CD14-positive monocyte (primary cell): ENCODE data around the gene SNPH. TPM values are rescaled to one million over a fixed set of nuclear protein-coding genes. Genes with fewer than 3 reads are reported as not detected.

Experiments used
- DNase-seq, 3 donors: peaks; one replicate each; pipeline ENCODE4 v3.0.0-alpha.2; 2011 to 2022
- H2AFZ ChIP-seq: 2 replicates; pipeline ENCODE4 v1.6.0; 2012; ENCODE audit warnings: mild to moderate bottlenecking, low read depth, low read length, inconsistent platforms; ENCODE audit not compliant: insufficient read depth, poor library complexity, severe bottlenecking
- H3K27ac ChIP-seq, 2 donors: 1 replicate in 1 of 2; 2 replicates in 1 of 2; pipeline ENCODE4 v1.5.1; 2012 to 2013; ENCODE audit warnings: low read length in 2 of 2, control low read depth in 1 of 2, inconsistent platforms in 1 of 2, low read depth in 1 of 2, mild to moderate bottlenecking in 1 of 2
- H3K27me3 ChIP-seq, 2 donors: one replicate each; pipeline versions ENCODE4 v1.6.0 to v1.6.1; 2011 to 2013; ENCODE audit warnings: low read length in 2 of 2; ENCODE audit not compliant: control insufficient read depth in 2 of 2, insufficient read depth in 2 of 2
- H3K36me3 ChIP-seq, 2 donors: replicated peaks in 1 of 2; 1 replicate in 1 of 2; 2 replicates in 1 of 2; pipeline versions ENCODE4 v1.5.1 to v1.6.1; 2012 to 2013; ENCODE audit warnings: low read length in 2 of 2, control low read depth in 1 of 2, inconsistent platforms in 1 of 2, mild to moderate bottlenecking in 1 of 2; ENCODE audit not compliant: insufficient read depth in 2 of 2, control insufficient read depth in 1 of 2
- H3K4me1 ChIP-seq, 2 donors: 1 replicate in 1 of 2; 2 replicates in 1 of 2; pipeline versions ENCODE4 v1.5.1 to v1.6.1; 2012 to 2013; ENCODE audit warnings: low read length in 2 of 2, control low read depth in 1 of 2, inconsistent platforms in 1 of 2, mild to moderate bottlenecking in 1 of 2, moderate library complexity in 1 of 2; ENCODE audit not compliant: insufficient read depth in 2 of 2, control insufficient read depth in 1 of 2
- H3K4me2 ChIP-seq: replicated peaks from 2 replicates; pipeline ENCODE3; 2012; ENCODE audit warnings: low read length, moderate library complexity, mild to moderate bottlenecking; ENCODE audit not compliant: poor library complexity, severe bottlenecking; ENCODE audit errors: extremely low read depth
- H3K4me3 ChIP-seq, 3 experiments: fragments of 200-600 bp in 1 of 3; sonication (generic) in 1 of 3; replicated peaks in 1 of 3; 1 replicate in 2 of 3; 2 replicates in 1 of 3; pipeline ENCODE4 v1.5.1; 2011 to 2013; ENCODE audit warnings: low read length in 3 of 3, mild to moderate bottlenecking in 3 of 3, control low read depth in 2 of 3, low read depth in 2 of 3, inconsistent platforms in 1 of 3, moderate library complexity in 1 of 3
- H3K79me2 ChIP-seq: 2 replicates; pipeline ENCODE4 v1.6.0; 2012; ENCODE audit warnings: mild to moderate bottlenecking, control low read depth, inconsistent platforms, low read length, moderate library complexity; ENCODE audit not compliant: insufficient read depth
- H3K9ac ChIP-seq: 2 replicates; pipeline ENCODE4 v1.6.0; 2017; ENCODE audit warnings: low read length, mild to moderate bottlenecking; ENCODE audit not compliant: insufficient read depth, poor library complexity, severe bottlenecking
- H3K9me3 ChIP-seq, 2 donors: replicated peaks in 1 of 2; 1 replicate in 1 of 2; 2 replicates in 1 of 2; pipeline versions ENCODE4 v1.5.1 to v1.6.1; 2012 to 2013; ENCODE audit warnings: low read length in 2 of 2, control low read depth in 1 of 2; ENCODE audit not compliant: control insufficient read depth in 1 of 2, insufficient read depth in 1 of 2
- H4K20me1 ChIP-seq: 2 replicates; pipeline ENCODE4 v1.6.0; 2012; ENCODE audit warnings: mild to moderate bottlenecking, low read length, control low read depth, moderate library complexity; ENCODE audit not compliant: insufficient read depth
- H3K27ac Mint-ChIP-seq, 7 donors: one replicate each; pipeline ENCODE4 v1.8.0; 2020; ENCODE audit warnings: mild to moderate bottlenecking in 7 of 7, mixed read lengths in 7 of 7, moderate library complexity in 6 of 7, inconsistent platforms in 2 of 7
- H3K27me3 Mint-ChIP-seq, 3 donors: one replicate each; pipeline ENCODE4 v1.8.0; 2021 to 2022; ENCODE audit warnings: low read depth in 3 of 3, mild to moderate bottlenecking in 3 of 3, mixed read lengths in 3 of 3, moderate library complexity in 3 of 3, inconsistent platforms in 1 of 3
- H3K36me3 Mint-ChIP-seq, 2 donors: one replicate each; pipeline ENCODE4 v1.8.0; 2020; ENCODE audit warnings: mixed read lengths in 2 of 2, inconsistent platforms in 1 of 2, mild to moderate bottlenecking in 1 of 2
- H3K4me1 Mint-ChIP-seq: one replicate; pipeline ENCODE4 v1.8.0; 2020; ENCODE audit warnings: mild to moderate bottlenecking, mixed read lengths
- H3K4me3 Mint-ChIP-seq, 2 donors: one replicate each; pipeline ENCODE4 v1.8.0; 2020; ENCODE audit warnings: mild to moderate bottlenecking in 2 of 2, mixed read lengths in 2 of 2, moderate library complexity in 1 of 2
- H3K9me3 Mint-ChIP-seq, 7 donors: one replicate each; pipeline ENCODE4 v1.8.0; 2020 to 2022; ENCODE audit warnings: mixed read lengths in 7 of 7, mild to moderate bottlenecking in 6 of 7, moderate library complexity in 6 of 7, inconsistent platforms in 2 of 7
- CTCF ChIP-seq: fragments of 200-600 bp; IDR thresholded peaks from one replicate; pipeline ENCODE4 v1.8.0; 2022; ENCODE audit warnings: antibody characterized with exemption, mild to moderate bottlenecking
- WGBS: methylation state at CpG from one replicate; pipeline ENCODE4 v1.1.5; 2013; ENCODE audit warnings: missing lambda C conversion rate; ENCODE audit not compliant: insufficient coverage; 5-methylcytosine and 5-hydroxymethylcytosine counted together
- intact Hi-C, 2 donors: fragments of 100-400 bp; cut with micrococcal nuclease; formaldehyde crosslinking; loops; one replicate each; pipeline versions ENCODE4 v1.15.0 to v1.15.1; 2023
- polyA plus RNA-seq, 3 donors: library from polyadenylated mRNA; depleted of rRNA in 1 of 3; unstranded in 2 of 3; stranded (reverse) in 1 of 3; fragments of 300-500 nt in 2 of 3; fragments of >200 nt in 1 of 3; fragmentation: Illumina TruSeq in 2 of 3; gene quantifications; 1 replicate in 2 of 3; 2 replicates in 1 of 3; pipeline ENCODE4 v1.2.3, GENCODE V29; 2012 to 2021

Gene SNPH
- polyA plus RNA-seq, 3 donors: 0.07 to 0.10 TPM; not detected in 1

- Histone ChIP-seq H2AFZ (no peak overlapping the region), H3K4me3 (no peak overlapping the region), H3K9me3 (no peaks in the 10 kb centered on the region), H3K4me2 (no peak overlapping the region), H4K20me1 (peaks cover 40% of the 10 kb centered on the region), H3K27ac (peak overlapping the region in 1 of 2 donors; percentile 20), H3K9ac (no peak overlapping the region), H3K4me1 (peaks cover 14 to 18% of the 10 kb centered on the region in 2 donors), H3K27me3 (no peaks in the 10 kb centered on the region), H3K79me2 (peaks cover 15% of the 10 kb centered on the region), H3K36me3 (no peaks in the 10 kb centered on the region)
- peaks cover 23 to 27% of the 10 kb centered on the region in 2 donors for H3K36me3 Mint-ChIP-seq
- H3K9me3 Mint-ChIP-seq: peaks cover 0 to 2% (median 0%) of the 10 kb centered on the region in 7 donors
- no peak for DNase-seq
- no peak for TF ChIP-seq CTCF
- peaks cover 31% of the 10 kb centered on the region for H3K4me1 Mint-ChIP-seq
- H3K27ac Mint-ChIP-seq: peak overlapping the region in 5 of 7 donors; percentile 31 to 84 (median 46)
- H3K27me3 Mint-ChIP-seq: peaks cover 0 to 9% (median 6%) of the 10 kb centered on the region in 3 donors
- intact Hi-C loops: loop anchor here in 1 of 2 donors (10.0 kb wide), 1 partner anchor 1130 kb away; no protein-coding TSS in a partner anchor
- WGBS: 100% methylated on average over 1 of the region's 4 CpGs
- H3K4me3 Mint-ChIP-seq: no peak overlapping the region
Observed at GRCh38 chr20:1334370-1334731, 68.3 kb downstream of the SNPH start.

DNA sequence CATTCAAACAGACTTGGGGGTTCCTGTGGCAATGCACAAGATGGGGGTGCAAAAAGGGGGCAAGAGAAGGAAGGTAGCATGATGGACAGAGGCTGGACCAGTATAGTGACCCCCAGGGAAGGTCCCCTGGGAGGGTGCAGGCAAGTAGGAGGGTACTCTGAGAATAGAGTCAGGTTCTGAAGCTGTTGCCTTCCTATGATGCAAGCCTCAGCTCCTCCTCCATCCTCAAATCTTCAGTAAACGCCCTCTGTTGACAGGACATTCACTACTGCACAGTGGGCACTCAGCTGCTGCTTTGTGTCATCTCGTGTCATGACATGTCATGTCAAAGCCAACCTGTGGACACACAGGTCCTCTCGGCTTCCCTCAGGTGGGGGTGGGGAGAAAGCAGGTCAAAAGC lies 68.7 kb downstream of the SNPH start:
- peak; percentile 40 to 42 (median 40) for DNase-seq
- peaks cover 28% of the 10 kb centered on the region for H3K4me1 Mint-ChIP-seq
- Histone ChIP-seq H3K4me3 (peak overlapping the region in 1 of 3 experiments; percentile 32), H3K9me3 (no peaks in the 10 kb centered on the region), H3K4me2 (no peak overlapping the region), H3K27me3 (no peaks in the 10 kb centered on the region), H3K36me3 (no peaks in the 10 kb centered on the region), H3K27ac (peak overlapping the region in 1 of 2 donors; percentile 20), H2AFZ (no peak overlapping the region), H3K79me2 (peaks cover 13% of the 10 kb centered on the region), H3K9ac (no peak overlapping the region), H3K4me1 (peaks cover 14 to 18% of the 10 kb centered on the region in 2 donors), H4K20me1 (peaks cover 41% of the 10 kb centered on the region)
- peak overlapping the region in 1 of 2 donors; percentile 56 for H3K4me3 Mint-ChIP-seq
- H3K36me3 Mint-ChIP-seq: peaks cover 20 to 23% of the 10 kb centered on the region in 2 donors
- peak; percentile 34 for TF ChIP-seq CTCF
- intact Hi-C loops: loop anchor here in 1 of 2 donors (10.0 kb wide), 1 partner anchor 1130 kb away; no protein-coding TSS in a partner anchor
- peak overlapping the region in 5 of 7 donors; percentile 46 to 84 (median 54) for H3K27ac Mint-ChIP-seq
- 33% methylated on average over 1 of the region's 3 CpGs for WGBS
- H3K9me3 Mint-ChIP-seq: peaks cover 0 to 2% (median 0%) of the 10 kb centered on the region in 7 donors
- peaks cover 0 to 9% (median 6%) of the 10 kb centered on the region in 3 donors for H3K27me3 Mint-ChIP-seq
